NT2/D1 (cell line): ENCODE results near the gene PUM1.

ENCODE experiments used
- DNase-seq: peaks from one replicate; pipeline ENCODE4 v3.0.0-alpha.2; 2011; ENCODE audit warnings: low read depth, low spot score
- H3K27me3 ChIP-seq: 2 replicates; pipeline ENCODE4 v1.6.0; 2011; ENCODE audit warnings: mild to moderate bottlenecking; ENCODE audit not compliant: insufficient read length, insufficient read depth
- H3K36me3 ChIP-seq: 2 replicates; pipeline ENCODE4 v1.6.1; 2011; ENCODE audit warnings: mild to moderate bottlenecking, low read length, mixed read lengths; ENCODE audit not compliant: insufficient read depth, insufficient read length
- H3K4me1 ChIP-seq: 2 replicates; pipeline ENCODE4 v1.5.1; 2011; ENCODE audit not compliant: insufficient read depth, insufficient read length
- H3K4me3 ChIP-seq: 2 replicates; pipeline ENCODE4 v1.5.1; 2011; ENCODE audit warnings: low read depth; ENCODE audit not compliant: insufficient read length
- H3K9ac ChIP-seq: 2 replicates; pipeline ENCODE4 v1.6.0; 2011; ENCODE audit warnings: low read depth; ENCODE audit not compliant: insufficient read length
- H3K9me3 ChIP-seq: 2 replicates; pipeline ENCODE4 v1.5.1; 2011; ENCODE audit warnings: mild to moderate bottlenecking, low read length; ENCODE audit not compliant: insufficient read depth
- SUZ12 ChIP-seq: IDR thresholded peaks from 2 replicates; pipeline ENCODE4 v1.6.1; 2011; ENCODE audit not compliant: insufficient read length, insufficient read depth; ENCODE audit errors: extremely low read depth
- YY1 ChIP-seq: IDR thresholded peaks from 2 replicates; pipeline ENCODE4 v1.6.1; 2011; ENCODE audit not compliant: insufficient read length, insufficient read depth
- ZNF274 ChIP-seq: IDR thresholded peaks from 2 replicates; pipeline ENCODE4 v1.6.1; 2011; ENCODE audit warnings: mild to moderate bottlenecking, low read depth, low read length

PUM1 gene

DNA sequence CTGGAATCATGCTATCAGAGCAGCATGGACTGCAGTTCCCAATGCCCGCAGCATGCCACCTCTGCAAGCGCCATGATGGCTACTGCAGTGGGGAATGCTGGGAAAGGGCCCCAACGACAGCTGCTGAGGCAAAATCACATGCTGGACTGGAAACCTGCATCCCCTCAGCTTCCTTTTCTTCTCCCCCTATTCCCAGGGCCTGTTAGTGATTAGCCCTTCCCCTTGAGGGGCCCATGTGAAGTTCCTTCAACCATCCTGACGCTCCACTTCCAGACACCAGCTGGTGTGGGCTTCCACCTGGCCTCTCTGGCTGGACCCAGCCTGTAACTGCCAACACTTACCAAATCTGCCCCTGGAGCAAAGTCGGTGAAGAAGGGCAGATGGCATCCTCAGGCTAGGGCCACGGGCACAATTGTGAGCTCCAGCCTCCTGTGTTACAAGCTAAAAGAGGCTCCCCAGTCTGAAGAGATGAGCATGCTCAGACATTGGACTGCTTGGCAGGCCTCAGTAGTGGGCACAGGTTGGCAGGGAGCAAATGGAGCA lies 134.8 kb downstream of the PUM1 start:
- Histone ChIP-seq H3K27me3 (no peaks in the 10 kb centered on the region), H3K4me3 (no peak overlapping the region), H3K9ac (no peak overlapping the region), H3K9me3 (no peaks in the 10 kb centered on the region), H3K4me1 (peaks cover 8% of the 10 kb centered on the region), H3K36me3 (peaks cover 40% of the 10 kb centered on the region)
- DNase-seq: no peak
- TF ChIP-seq ZNF274: no peak
- TF ChIP-seq SUZ12: no peak
- no peak for TF ChIP-seq YY1

DNA sequence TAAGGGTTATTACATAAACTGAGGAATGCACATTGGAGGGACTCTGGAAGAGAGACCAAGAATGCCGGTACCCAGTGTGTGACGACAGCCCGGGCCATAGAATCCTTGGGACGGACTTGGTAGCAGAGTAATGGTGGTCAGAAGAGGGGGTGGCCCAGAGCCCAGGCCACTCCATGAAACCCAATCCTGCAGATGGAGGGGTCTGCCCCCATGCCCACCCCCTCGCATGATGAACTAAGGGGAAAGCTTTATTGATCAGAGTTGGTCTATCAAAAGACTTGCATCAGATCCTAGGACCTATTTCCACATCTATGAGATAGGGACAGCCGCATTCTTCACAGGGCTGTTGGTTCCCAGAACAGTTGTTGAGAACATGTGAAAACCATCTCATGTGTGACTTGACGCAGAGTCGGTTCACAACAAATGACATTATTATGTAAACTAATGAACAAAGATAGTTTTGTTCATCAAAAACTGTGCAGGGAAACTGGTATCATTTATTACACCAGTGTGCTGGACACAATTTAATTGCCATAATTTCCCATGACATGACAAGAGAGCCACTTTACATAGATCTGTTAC lies 135.5 kb downstream of the PUM1 start:
- no peak overlapping the region for H3K4me3 ChIP-seq
- H3K9ac ChIP-seq: no peak overlapping the region
- no peak for DNase-seq
- no peaks in the 10 kb centered on the region for H3K9me3 ChIP-seq
- peaks cover 35% of the 10 kb centered on the region for H3K36me3 ChIP-seq
- TF ChIP-seq YY1 (no peak), ZNF274 (no peak), SUZ12 (no peak)
- peaks cover 8% of the 10 kb centered on the region for H3K4me1 ChIP-seq
- H3K27me3 ChIP-seq: no peaks in the 10 kb centered on the region

DNA sequence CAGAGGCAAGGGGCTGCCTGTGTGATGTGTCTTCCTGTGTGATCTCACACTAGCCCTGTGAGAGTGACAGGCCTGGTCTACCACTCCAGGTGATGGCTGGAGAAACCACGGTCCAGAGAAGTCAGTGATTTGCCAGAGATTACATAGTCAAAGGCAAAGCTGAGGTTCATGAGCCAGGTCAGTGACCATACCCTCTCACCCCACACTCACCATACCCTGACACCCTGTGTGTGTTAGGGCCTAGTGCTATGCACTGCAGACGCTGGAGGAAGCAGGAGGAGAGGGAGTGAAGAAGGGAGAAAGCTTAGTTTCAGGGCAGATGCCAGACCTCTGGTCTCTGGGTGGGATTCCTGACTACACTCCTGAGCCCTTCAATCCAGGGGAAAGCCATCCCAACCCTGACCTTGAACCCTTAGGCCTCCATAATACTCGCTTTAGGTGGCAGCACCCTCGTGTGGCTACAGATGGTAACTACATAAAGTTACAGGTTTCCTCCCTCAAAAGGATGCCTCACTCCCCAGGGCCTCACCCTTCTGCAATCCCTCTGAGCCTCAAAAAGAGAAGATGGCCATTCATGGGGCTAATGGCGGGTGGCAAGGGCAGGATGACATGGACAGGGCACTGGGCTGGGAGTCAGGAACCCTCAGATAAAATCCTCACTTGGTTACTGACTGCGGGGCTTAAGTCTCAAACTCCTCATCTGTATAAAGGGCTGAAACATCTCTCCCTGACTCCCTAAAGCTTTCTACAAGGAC lies 136.2 kb downstream of the PUM1 start:
- no peak for DNase-seq
- Histone ChIP-seq H3K9me3 (no peaks in the 10 kb centered on the region), H3K4me1 (peaks cover 6% of the 10 kb centered on the region), H3K36me3 (peaks cover 27% of the 10 kb centered on the region), H3K27me3 (no peaks in the 10 kb centered on the region), H3K9ac (no peak overlapping the region), H3K4me3 (no peak overlapping the region)
- TF ChIP-seq YY1 (no peak), ZNF274 (no peak), SUZ12 (no peak)

DNA sequence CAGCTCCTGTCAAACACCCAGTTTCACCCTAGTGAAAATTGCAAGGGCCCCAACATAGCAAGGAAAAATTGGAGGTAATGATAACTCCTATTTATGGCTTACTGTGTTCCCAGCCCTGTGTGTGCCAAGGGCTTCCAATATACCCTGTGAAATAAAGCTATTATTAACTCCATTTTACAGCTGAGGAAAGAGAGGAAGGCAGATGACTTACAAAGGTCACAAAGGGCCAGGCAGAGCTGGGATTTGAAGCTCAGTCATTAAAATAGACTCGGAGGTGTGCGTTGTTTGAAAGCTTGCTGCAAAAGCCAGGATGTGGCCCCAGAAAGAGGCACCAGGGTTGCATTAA lies 136.8 kb downstream of the PUM1 start:
- TF ChIP-seq YY1 (no peak), ZNF274 (no peak), SUZ12 (no peak)
- no peak for DNase-seq
- H3K9me3 ChIP-seq: no peaks in the 10 kb centered on the region
- no peaks in the 10 kb centered on the region for H3K27me3 ChIP-seq
- no peak overlapping the region for H3K9ac ChIP-seq
- H3K36me3 ChIP-seq: peaks cover 26% of the 10 kb centered on the region
- no peak overlapping the region for H3K4me3 ChIP-seq
- H3K4me1 ChIP-seq: peaks cover 4% of the 10 kb centered on the region

DNA sequence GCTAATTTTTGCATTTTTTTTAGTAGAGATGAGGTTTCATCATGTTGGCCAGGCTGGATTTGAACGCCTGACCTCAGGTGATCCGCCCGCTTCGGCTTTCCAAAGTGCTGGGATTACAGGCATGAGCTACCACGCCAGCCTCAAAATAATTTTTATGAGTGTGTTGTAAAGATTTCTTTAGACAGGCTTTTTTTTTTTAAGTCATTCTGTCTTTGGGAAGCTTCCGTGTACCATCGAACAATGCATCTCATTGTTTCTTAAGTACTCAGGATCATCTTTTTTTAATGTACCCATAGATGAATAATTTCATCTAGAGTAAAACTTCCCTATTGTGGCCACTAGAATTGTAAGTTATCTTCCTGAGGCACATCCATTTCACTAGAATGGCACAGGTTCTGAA lies 137.3 kb downstream of the PUM1 start:
- no peaks in the 10 kb centered on the region for H3K4me1 ChIP-seq
- no peak overlapping the region for H3K9ac ChIP-seq
- no peaks in the 10 kb centered on the region for H3K9me3 ChIP-seq
- no peak for DNase-seq
- no peaks in the 10 kb centered on the region for H3K27me3 ChIP-seq
- H3K36me3 ChIP-seq: peaks cover 22% of the 10 kb centered on the region
- no peak overlapping the region for H3K4me3 ChIP-seq
- no peak for TF ChIP-seq ZNF274
- TF ChIP-seq YY1: no peak
- no peak for TF ChIP-seq SUZ12

DNA sequence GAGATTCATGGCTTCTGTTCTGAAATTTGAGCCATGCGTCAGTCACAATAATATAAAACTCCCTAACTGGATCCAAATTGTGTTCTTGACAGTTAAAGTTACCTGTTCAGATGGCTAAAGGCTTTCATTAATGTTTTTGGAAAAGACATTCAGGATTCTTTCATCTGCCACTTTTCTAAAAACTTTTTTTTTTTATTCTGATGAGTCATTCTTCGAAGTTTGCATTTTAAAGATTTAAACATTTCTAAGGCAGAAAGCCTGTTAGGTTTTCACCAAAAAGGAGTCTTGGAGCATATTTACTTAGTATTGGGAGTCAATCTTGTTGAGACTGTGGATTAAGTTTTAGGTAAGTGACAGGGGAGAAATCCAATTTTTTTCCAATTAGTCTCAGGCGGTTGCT lies 138.1 kb downstream of the PUM1 start:
- Histone ChIP-seq H3K4me1 (no peaks in the 10 kb centered on the region), H3K9me3 (no peaks in the 10 kb centered on the region), H3K9ac (no peak overlapping the region), H3K4me3 (no peak overlapping the region), H3K27me3 (no peaks in the 10 kb centered on the region), H3K36me3 (peaks cover 14% of the 10 kb centered on the region)
- no peak for DNase-seq
- TF ChIP-seq SUZ12 (no peak), ZNF274 (no peak), YY1 (no peak)

DNA sequence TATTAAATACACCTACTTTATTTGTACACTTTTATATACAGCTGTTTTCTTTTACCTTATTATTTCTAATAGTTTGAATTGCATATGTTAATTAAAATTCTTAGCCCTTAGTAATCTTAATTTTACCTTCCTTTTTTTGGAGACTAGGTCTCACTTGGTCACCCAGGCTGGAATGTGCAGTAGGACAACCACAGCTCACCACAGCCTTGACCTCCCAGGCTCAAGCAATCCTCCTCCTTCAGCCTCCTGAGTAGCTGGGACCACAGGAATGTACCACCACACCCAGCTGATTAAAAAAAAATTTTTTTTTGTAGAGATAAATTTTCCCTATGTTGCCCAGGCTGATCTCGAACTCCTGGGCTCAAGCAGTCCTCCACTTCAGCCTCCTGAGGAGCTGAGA lies 141.9 kb downstream of the PUM1 start:
- no peak overlapping the region for H3K4me3 ChIP-seq
- DNase-seq: no peak

More for the DNA sequence above, 141.9 kb downstream of the PUM1 start:
- no peaks in the 10 kb centered on the region for H3K4me1 ChIP-seq
- no peak for TF ChIP-seq YY1
- no peak for TF ChIP-seq ZNF274
- no peak for TF ChIP-seq SUZ12
- H3K36me3 ChIP-seq: no peaks in the 10 kb centered on the region
- no peak overlapping the region for H3K9ac ChIP-seq
- no peaks in the 10 kb centered on the region for H3K27me3 ChIP-seq
- H3K9me3 ChIP-seq: no peaks in the 10 kb centered on the region
